ENCODE data around the gene SDS.
A peak's percentile ranks its signal among the peaks of the same experiment; 100 is the strongest.

The SDS gene

GRCh38 chr12:113418213-113418879, 14.7 kb upstream of the SDS start:
- no peak for TF ChIP-seq CTCF (IDR thresholded peaks at IDR 0.05; ENCODE audit: low read depth, low read length, missing control alignments)
- Histone ChIP-seq H3K36me3 (replicated peaks) (no peaks in the 10 kb centered on the region), H3K4me3 (ENCODE audit: low read depth, low read length) (no peak overlapping the region), H3K27me3 (replicated peaks) (no peaks in the 10 kb centered on the region), H3K27ac (no peak overlapping the region)
- no peak for DNase-seq
- in situ Hi-C loops (cut with HindIII; ENCODE audit: low pct_ligation_motif_present, low sequenced_read_pairs) = no loop called here

- Histone ChIP-seq H3K4me3 (ENCODE audit: low read depth, low read length) (no peak overlapping the region), H3K36me3 (replicated peaks) (no peaks in the 10 kb centered on the region), H3K27me3 (replicated peaks) (no peaks in the 10 kb centered on the region), H3K27ac (no peak overlapping the region)
- no peak for TF ChIP-seq CTCF (IDR thresholded peaks at IDR 0.05; ENCODE audit: low read depth, low read length, missing control alignments)
- no peak for DNase-seq
- in situ Hi-C loops (cut with HindIII; ENCODE audit: low pct_ligation_motif_present, low sequenced_read_pairs) = no loop called here
Measured at GRCh38 chr12:113416091-113416754, 12.5 kb upstream of the SDS start.

DNA sequence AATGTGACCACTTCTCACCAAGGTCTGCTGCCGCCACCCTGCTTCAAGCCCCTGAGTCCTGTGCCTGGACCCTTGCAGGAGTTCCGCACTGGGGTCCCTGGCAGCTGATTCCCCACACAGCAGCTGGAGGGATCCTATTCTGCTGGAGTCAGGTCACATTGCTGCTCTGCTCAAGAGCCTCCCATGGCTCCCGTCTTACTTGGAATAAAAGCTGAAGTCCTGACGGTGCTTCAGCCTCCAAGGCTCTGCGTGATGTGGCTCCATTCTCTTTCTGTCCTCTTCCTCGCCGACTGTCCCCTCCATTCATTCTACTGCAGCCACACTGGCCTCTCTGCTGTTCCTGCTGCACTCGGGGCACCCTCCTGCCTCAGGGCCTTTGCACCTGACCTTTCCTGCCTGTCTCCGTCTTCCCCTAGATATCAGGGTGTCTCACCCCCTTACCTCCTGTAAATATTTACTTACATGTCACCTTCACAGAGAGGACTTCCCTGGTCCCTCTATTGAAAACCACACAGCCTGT, 10.9 kb upstream of the SDS start:
- Histone ChIP-seq H3K36me3 (replicated peaks) (no peaks in the 10 kb centered on the region), H3K27ac (no peak overlapping the region), H3K4me3 (ENCODE audit: low read depth, low read length) (no peak overlapping the region), H3K27me3 (replicated peaks) (no peaks in the 10 kb centered on the region)
- no peak for DNase-seq
- TF ChIP-seq CTCF (IDR thresholded peaks at IDR 0.05; ENCODE audit: low read depth, low read length, missing control alignments) = no peak
- in situ Hi-C loops (cut with HindIII; ENCODE audit: low pct_ligation_motif_present, low sequenced_read_pairs) = no loop called here

GRCh38 chr12:113413488-113413939, 9.8 kb upstream of the SDS start:
- peak; percentile 10 for DNase-seq
- H3K36me3 ChIP-seq (replicated peaks) = no peaks in the 10 kb centered on the region
- no peak overlapping the region for H3K4me3 ChIP-seq (ENCODE audit: low read depth, low read length)
- no peaks in the 10 kb centered on the region for H3K27me3 ChIP-seq (replicated peaks)
- TF ChIP-seq CTCF (IDR thresholded peaks at IDR 0.05; ENCODE audit: low read depth, low read length, missing control alignments) = no peak
- no peak overlapping the region for H3K27ac ChIP-seq
- in situ Hi-C loops (cut with HindIII; ENCODE audit: low pct_ligation_motif_present, low sequenced_read_pairs) = no loop called here

DNA sequence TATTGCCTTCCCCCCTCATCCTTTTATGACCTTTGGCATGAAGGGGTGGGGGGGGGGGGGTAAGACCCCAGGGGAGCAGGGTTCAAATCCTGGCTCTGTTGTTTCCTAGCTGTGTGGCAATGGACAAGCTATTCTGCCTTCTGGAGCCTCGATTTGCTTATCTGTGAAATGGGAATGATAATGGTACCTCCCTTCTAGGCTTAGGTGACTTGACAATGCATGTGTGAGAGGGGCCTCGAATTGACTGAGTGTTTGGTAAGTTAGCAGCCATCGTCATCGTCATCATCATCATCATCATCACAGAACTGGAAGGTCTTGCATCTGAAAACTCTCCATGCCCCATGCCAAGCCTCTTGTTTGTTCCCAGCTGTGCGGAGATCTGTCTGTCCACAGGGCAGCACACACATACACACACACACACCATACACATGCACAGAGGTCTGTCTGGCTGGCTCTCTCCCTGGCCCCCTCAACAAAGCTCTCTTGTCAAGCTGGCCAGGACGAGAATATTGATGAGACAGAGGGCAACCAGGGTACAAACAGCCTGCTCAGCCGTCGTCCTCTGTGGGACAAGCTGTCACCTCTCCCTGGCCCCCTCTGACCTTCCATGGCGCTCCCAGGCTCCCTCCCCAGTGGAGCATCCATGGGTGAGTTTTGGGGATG, 5.9 kb upstream of the SDS start:
- Histone ChIP-seq H3K27me3 (replicated peaks) (no peaks in the 10 kb centered on the region), H3K4me3 (ENCODE audit: low read depth, low read length) (no peak overlapping the region), H3K36me3 (replicated peaks) (no peaks in the 10 kb centered on the region), H3K27ac (no peak overlapping the region)
- TF ChIP-seq CTCF (IDR thresholded peaks at IDR 0.05; ENCODE audit: low read depth, low read length, missing control alignments) = no peak
- in situ Hi-C loops (cut with HindIII; ENCODE audit: low pct_ligation_motif_present, low sequenced_read_pairs) = no loop called here
- DNase-seq = no peak
